ENCODE data around the gene DYNC1I2.

GRCh38 chr2:171668183-171668582 is 19.1 kb upstream of the DYNC1I2 start:
- TF ChIP-seq CTCF (conservative IDR thresholded peaks at IDR 0.05 in 1 of 2, IDR thresholded peaks at IDR 0.05 in 1 of 2; ENCODE audit: low read depth in 1 of 2, low read length in 2 of 2) (no peak), EZH2 (IDR thresholded peaks at IDR 0.05; ENCODE audit: low read length, missing control alignments) (no peak)
